Measurements from ENCODE around the gene PPP4C. TPM values are rescaled to one million over a fixed set of nuclear protein-coding genes. Genes with fewer than 3 reads are reported as not detected.
"Not testable (repeated sequence)": the region's sequence is repeated elsewhere in the genome, so short reads cannot be mapped to it uniquely, and the experiment has no call there.

Gene PPP4C
- total RNA-seq, 4 donors from 2014 or later = 49.8 to 59.1 (median 56.3) TPM

GRCh38 chr16:30113031-30113710, 37.4 kb downstream of the PPP4C start, which contains the start of gene GDPD3:
TSS of gene GDPD3 (minus strand) at chr16:30113537. CDS start at chr16:30113478, 59 bp downstream.
- no peak for ATAC-seq (ENCODE audit: low FRiP score)
- no peak for DNase-seq (ENCODE audit: low spot score)
- TF ChIP-seq CTCF (IDR thresholded peaks at IDR 0.05) = no peak

GRCh38 chr16:30113711-30114333, 38.0 kb downstream of the PPP4C start:
- no peak for DNase-seq (ENCODE audit: low spot score)
- no peak for ATAC-seq (ENCODE audit: low FRiP score)
- TF ChIP-seq CTCF (IDR thresholded peaks at IDR 0.05) = no peak

GRCh38 chr16:30114411-30114810, 38.6 kb downstream of the PPP4C start:
- DNase-seq (ENCODE audit: low spot score) (no peak), ATAC-seq (ENCODE audit: low FRiP score) (no peak)
- TF ChIP-seq CTCF (IDR thresholded peaks at IDR 0.05) = no peak

- not testable (repeated sequence) for ATAC-seq (ENCODE audit: low FRiP score); DNase-seq (ENCODE audit: low spot score)
These were observed 39.0 kb downstream of the PPP4C start for GRCh38 chr16:30114833-30115232.

- DNase-seq (ENCODE audit: low spot score) = no peak
- TF ChIP-seq CTCF (IDR thresholded peaks at IDR 0.05) = no peak
- ATAC-seq (ENCODE audit: low FRiP score) = no peak
These were observed 39.4 kb downstream of the PPP4C start for GRCh38 chr16:30115238-30115637.

- TF ChIP-seq CTCF (IDR thresholded peaks at IDR 0.05) = no peak
- DNase-seq (ENCODE audit: low spot score) = no peak
- no peak for ATAC-seq (ENCODE audit: low FRiP score)
These were observed 40.8 kb downstream of the PPP4C start for GRCh38 chr16:30116291-30117207.

GRCh38 chr16:30117768-30118167, 42.0 kb downstream of the PPP4C start:
- DNase-seq (ENCODE audit: low spot score) = no peak
- no peak for TF ChIP-seq CTCF (IDR thresholded peaks at IDR 0.05)
- ATAC-seq (ENCODE audit: low FRiP score) = no peak
